Chondrocyte (in vitro differentiated cells): ENCODE data around the gene PHLDA2. TPM values are rescaled to one million over a fixed set of nuclear protein-coding genes. Genes with fewer than 3 reads are reported as not detected.

Source experiments
- DNase-seq: peaks from one replicate; pipeline ENCODE4 v3.0.0; 2021; ENCODE audit warnings: mixed read lengths, low spot score
- H3K27ac Mint-ChIP-seq: one replicate; pipeline ENCODE4 v1.8.0; 2021; ENCODE audit warnings: mild to moderate bottlenecking, moderate library complexity, mixed read lengths; ENCODE audit not compliant: unreplicated experiment
- H3K27me3 Mint-ChIP-seq: 2 replicates; pipeline ENCODE4 v1.8.0; 2021; ENCODE audit warnings: low read depth, mixed read lengths
- H3K36me3 Mint-ChIP-seq: 2 replicates; pipeline ENCODE4 v1.8.0; 2021; ENCODE audit warnings: low read depth, mixed read lengths
- H3K4me1 Mint-ChIP-seq: 2 replicates; pipeline ENCODE4 v1.8.0; 2021; ENCODE audit warnings: low read depth, mild to moderate bottlenecking, mixed read lengths
- H3K4me3 Mint-ChIP-seq: one replicate; pipeline ENCODE4 v1.8.0; 2021; ENCODE audit warnings: mild to moderate bottlenecking, moderate library complexity, mixed read lengths; ENCODE audit not compliant: unreplicated experiment
- H3K9me3 Mint-ChIP-seq: 2 replicates; pipeline ENCODE4 v1.8.0; 2021; ENCODE audit warnings: low read depth, mixed read lengths
- CTCF ChIP-seq: fragments of 200-600 bp; sonication (generic); IDR thresholded peaks from 2 replicates; pipeline ENCODE4 v1.5.0; 2021; ENCODE audit warnings: antibody characterized with exemption, mild to moderate bottlenecking, moderate library complexity
- total RNA-seq: library from RNA; stranded (reverse); gene quantifications from 3 replicates; pipeline ENCODE4 v1.2.1, GENCODE V29; 2021

The PHLDA2 gene
- total RNA-seq, 1 donor from 2014 or later = 64.4 TPM

GRCh38 chr11:2960139-2960538, 30.9 kb upstream of the PHLDA2 start:
- Mint-ChIP-seq H3K27me3 (no peaks in the 10 kb centered on the region), H3K4me1 (peaks cover 5% of the 10 kb centered on the region)
- TF ChIP-seq CTCF = no peak

GRCh38 chr11:2958251-2958650, 29.0 kb upstream of the PHLDA2 start:
- H3K4me3 Mint-ChIP-seq = no peak overlapping the region
- no peak for TF ChIP-seq CTCF
- no peak overlapping the region for H3K27ac Mint-ChIP-seq
- no peak for DNase-seq
- no peaks in the 10 kb centered on the region for H3K9me3 Mint-ChIP-seq
- H3K4me1 Mint-ChIP-seq = peaks cover 8% of the 10 kb centered on the region
- no peaks in the 10 kb centered on the region for H3K27me3 Mint-ChIP-seq
- peaks cover 51% of the 10 kb centered on the region for H3K36me3 Mint-ChIP-seq

More at GRCh38 chr11:2960139-2960538, 30.9 kb upstream of the PHLDA2 start:
- H3K9me3 Mint-ChIP-seq = no peaks in the 10 kb centered on the region
- H3K4me3 Mint-ChIP-seq = no peak overlapping the region
- peaks cover 48% of the 10 kb centered on the region for H3K36me3 Mint-ChIP-seq
- DNase-seq = no peak
- H3K27ac Mint-ChIP-seq = no peak overlapping the region

- no peaks in the 10 kb centered on the region for H3K9me3 Mint-ChIP-seq
- peaks cover 45% of the 10 kb centered on the region for H3K36me3 Mint-ChIP-seq
- peak overlapping the region; percentile 2 for H3K27ac Mint-ChIP-seq
- H3K4me3 Mint-ChIP-seq = no peak overlapping the region
- DNase-seq = no peak
- peaks cover 31% of the 10 kb centered on the region for H3K4me1 Mint-ChIP-seq
- peak; percentile 12 for TF ChIP-seq CTCF
- H3K27me3 Mint-ChIP-seq = no peaks in the 10 kb centered on the region
Measured at GRCh38 chr11:2955906-2956476, 26.8 kb upstream of the PHLDA2 start.

- no peak for DNase-seq
- Mint-ChIP-seq H3K36me3 (peaks cover 41% of the 10 kb centered on the region), H3K4me1 (peaks cover 44% of the 10 kb centered on the region), H3K4me3 (no peak overlapping the region), H3K27ac (peak overlapping the region; percentile 32), H3K9me3 (no peaks in the 10 kb centered on the region), H3K27me3 (no peaks in the 10 kb centered on the region)
- TF ChIP-seq CTCF = no peak
Measured at GRCh38 chr11:2954263-2954662, 25.0 kb upstream of the PHLDA2 start.

GRCh38 chr11:2952290-2952689, 23.1 kb upstream of the PHLDA2 start:
- Mint-ChIP-seq H3K9me3 (no peaks in the 10 kb centered on the region), H3K4me3 (no peak overlapping the region), H3K27ac (peak overlapping the region; percentile 65), H3K4me1 (peaks cover 51% of the 10 kb centered on the region), H3K27me3 (no peaks in the 10 kb centered on the region), H3K36me3 (peaks cover 46% of the 10 kb centered on the region)
- no peak for DNase-seq
- TF ChIP-seq CTCF = no peak
